IgD-negative memory B cell (primary cell): Measurements from ENCODE around the gene JAG2. TPM values are rescaled to one million over a fixed set of nuclear protein-coding genes. Genes with fewer than 3 reads are reported as not detected.
A peak's percentile ranks its signal among the peaks of the same experiment; 100 is the strongest.

Source experiments
- H3K27ac Mint-ChIP-seq, 3 donors: one replicate each; pipeline ENCODE4 v1.8.0; 2020 to 2022; ENCODE audit warnings: mild to moderate bottlenecking in 3 of 3, mixed read lengths in 3 of 3, moderate library complexity in 1 of 3
- H3K27me3 Mint-ChIP-seq: one replicate; pipeline ENCODE4 v1.8.0; 2021; ENCODE audit warnings: mixed read lengths
- H3K36me3 Mint-ChIP-seq: one replicate; pipeline ENCODE4 v1.8.0; 2020; ENCODE audit warnings: mild to moderate bottlenecking, mixed read lengths
- H3K4me1 Mint-ChIP-seq, 3 donors: one replicate each; pipeline ENCODE4 v1.8.0; 2020 to 2022; ENCODE audit warnings: mixed read lengths in 3 of 3, mild to moderate bottlenecking in 1 of 3
- H3K4me3 Mint-ChIP-seq, 4 donors: one replicate each; pipeline ENCODE4 v1.8.0; 2020 to 2022; ENCODE audit warnings: mild to moderate bottlenecking in 4 of 4, mixed read lengths in 4 of 4, moderate library complexity in 3 of 4
- H3K9me3 Mint-ChIP-seq, 3 donors: one replicate each; pipeline ENCODE4 v1.8.0; 2020 to 2021; ENCODE audit warnings: mixed read lengths in 3 of 3, mild to moderate bottlenecking in 1 of 3
- polyA plus RNA-seq: library from polyadenylated mRNA; unstranded; fragments of 300-500 nt; fragmentation: Illumina TruSeq; gene quantifications from one replicate; pipeline ENCODE4 v1.2.3, GENCODE V29; 2021

The JAG2 gene
- polyA plus RNA-seq, 1 donor from 2014 or later: not detected

- peaks cover 7% of the 10 kb centered on the region for H3K27me3 Mint-ChIP-seq
- H3K36me3 Mint-ChIP-seq: no peaks in the 10 kb centered on the region
- H3K27ac Mint-ChIP-seq: peak within 1 kb of the TSS in 2 of 3 donors; percentile 71 to 83
- H3K9me3 Mint-ChIP-seq: no peaks in the 10 kb centered on the region
- peak within 1 kb of the TSS; percentile 81 to 90 (median 86) for H3K4me3 Mint-ChIP-seq
- peaks cover 0 to 6% (median 3%) of the 10 kb centered on the region in 3 donors for H3K4me1 Mint-ChIP-seq
Measured at GRCh38 chr14:105180592-105181548, 12.3 kb upstream of the JAG2 start, which contains the start of gene NUDT14. Gene NUDT14, minus strand, starts transcription at chr14:105181312. Its CDS starts 103 bp downstream, at chr14:105181209.

- peak overlapping the region in 3 of 4 donors; percentile 34 to 83 (median 51) for H3K4me3 Mint-ChIP-seq
- H3K36me3 Mint-ChIP-seq: no peaks in the 10 kb centered on the region
- H3K4me1 Mint-ChIP-seq: peaks cover 0 to 11% (median 9%) of the 10 kb centered on the region in 3 donors
- H3K27me3 Mint-ChIP-seq: peaks cover 5% of the 10 kb centered on the region
- no peaks in the 10 kb centered on the region for H3K9me3 Mint-ChIP-seq
- no peak overlapping the region for H3K27ac Mint-ChIP-seq
Measured at GRCh38 chr14:105179191-105179590, 10.6 kb upstream of the JAG2 start.

GRCh38 chr14:105178868-105179140 lies 10.2 kb upstream of the JAG2 start:
- peak overlapping the region in 1 of 4 donors; percentile 55 for H3K4me3 Mint-ChIP-seq
- no peaks in the 10 kb centered on the region for H3K36me3 Mint-ChIP-seq
- H3K4me1 Mint-ChIP-seq: peaks cover 0 to 11% (median 10%) of the 10 kb centered on the region in 3 donors
- no peaks in the 10 kb centered on the region for H3K9me3 Mint-ChIP-seq
- H3K27me3 Mint-ChIP-seq: peaks cover 5% of the 10 kb centered on the region
- peak overlapping the region in 1 of 3 donors; percentile 56 for H3K27ac Mint-ChIP-seq

- Mint-ChIP-seq H3K27me3 (peaks cover 5% of the 10 kb centered on the region), H3K36me3 (no peaks in the 10 kb centered on the region), H3K27ac (peak overlapping the region in 2 of 3 donors; percentile 31 to 56), H3K9me3 (no peaks in the 10 kb centered on the region), H3K4me3 (peak overlapping the region in 3 of 4 donors; percentile 45 to 72 (median 55)), H3K4me1 (peaks cover 0 to 11% (median 10%) of the 10 kb centered on the region in 3 donors)
Measured at GRCh38 chr14:105178069-105178867, 9.7 kb upstream of the JAG2 start.

GRCh38 chr14:105177082-105177481 lies 8.5 kb upstream of the JAG2 start:
- H3K4me3 Mint-ChIP-seq: no peak overlapping the region

GRCh38 chr14:105176513-105176912 lies 7.9 kb upstream of the JAG2 start:
- H3K4me3 Mint-ChIP-seq: no peak overlapping the region
- no peak overlapping the region for H3K27ac Mint-ChIP-seq
- H3K27me3 Mint-ChIP-seq: peaks cover 3% of the 10 kb centered on the region
- H3K9me3 Mint-ChIP-seq: no peaks in the 10 kb centered on the region
- no peaks in the 10 kb centered on the region for H3K36me3 Mint-ChIP-seq
- peaks cover 0 to 14% (median 13%) of the 10 kb centered on the region in 3 donors for H3K4me1 Mint-ChIP-seq

More at GRCh38 chr14:105177082-105177481, 8.5 kb upstream of the JAG2 start:
- Mint-ChIP-seq H3K4me1 (peaks cover 0 to 11% (median 10%) of the 10 kb centered on the region in 3 donors), H3K9me3 (no peaks in the 10 kb centered on the region), H3K36me3 (no peaks in the 10 kb centered on the region), H3K27me3 (peaks cover under 1% of the 10 kb centered on the region), H3K27ac (no peak overlapping the region)

- Mint-ChIP-seq H3K27me3 (peaks cover 12% of the 10 kb centered on the region), H3K36me3 (no peaks in the 10 kb centered on the region), H3K4me1 (peaks cover 0 to 11% (median 9%) of the 10 kb centered on the region in 3 donors), H3K9me3 (no peaks in the 10 kb centered on the region), H3K4me3 (peak overlapping the region in 3 of 4 donors; percentile 37 to 61 (median 54)), H3K27ac (peak overlapping the region in 1 of 3 donors; percentile 5)
Measured at GRCh38 chr14:105173901-105174894, 5.6 kb upstream of the JAG2 start.

- H3K4me1 Mint-ChIP-seq: peaks cover 0 to 11% (median 9%) of the 10 kb centered on the region in 3 donors
Measured at GRCh38 chr14:105173145-105173544, 4.6 kb upstream of the JAG2 start.

GRCh38 chr14:105172476-105172875 lies 3.9 kb upstream of the JAG2 start:
- Mint-ChIP-seq H3K36me3 (no peaks in the 10 kb centered on the region), H3K27me3 (peaks cover 13% of the 10 kb centered on the region), H3K9me3 (no peaks in the 10 kb centered on the region), H3K4me3 (no peak overlapping the region), H3K4me1 (peaks cover 0 to 11% (median 9%) of the 10 kb centered on the region in 3 donors), H3K27ac (peak overlapping the region in 1 of 3 donors; percentile 67)

More at GRCh38 chr14:105173145-105173544, 4.6 kb upstream of the JAG2 start:
- H3K4me3 Mint-ChIP-seq: peak overlapping the region in 1 of 4 donors; percentile 63
- no peaks in the 10 kb centered on the region for H3K9me3 Mint-ChIP-seq
- H3K27ac Mint-ChIP-seq: peak overlapping the region in 1 of 3 donors; percentile 90
- H3K27me3 Mint-ChIP-seq: peaks cover 13% of the 10 kb centered on the region
- H3K36me3 Mint-ChIP-seq: no peaks in the 10 kb centered on the region

- H3K36me3 Mint-ChIP-seq: no peaks in the 10 kb centered on the region
- peaks cover 13% of the 10 kb centered on the region for H3K27me3 Mint-ChIP-seq
- no peaks in the 10 kb centered on the region for H3K9me3 Mint-ChIP-seq
- peak overlapping the region in 1 of 4 donors; percentile 27 for H3K4me3 Mint-ChIP-seq
- H3K4me1 Mint-ChIP-seq: peaks cover 0 to 11% (median 9%) of the 10 kb centered on the region in 3 donors
- no peak overlapping the region for H3K27ac Mint-ChIP-seq
Measured at GRCh38 chr14:105171004-105171673, 2.6 kb upstream of the JAG2 start.

- Mint-ChIP-seq H3K4me3 (peak overlapping the region; percentile 57 to 89 (median 76)), H3K4me1 (peaks cover 0 to 11% (median 11%) of the 10 kb centered on the region in 3 donors), H3K9me3 (no peaks in the 10 kb centered on the region), H3K27me3 (peaks cover 13% of the 10 kb centered on the region), H3K36me3 (no peaks in the 10 kb centered on the region), H3K27ac (no peak overlapping the region)
Measured at GRCh38 chr14:105169776-105170655, 1.4 kb upstream of the JAG2 start.

GRCh38 chr14:105168979-105169507 lies 467 bp upstream of the JAG2 start:
- Mint-ChIP-seq H3K27me3 (peaks cover 13% of the 10 kb centered on the region), H3K27ac (no peak overlapping the region), H3K4me3 (peak overlapping the region; percentile 52 to 89 (median 54)), H3K9me3 (no peaks in the 10 kb centered on the region), H3K36me3 (no peaks in the 10 kb centered on the region), H3K4me1 (peaks cover 0 to 7% (median 7%) of the 10 kb centered on the region in 3 donors)
